Loucy (cell line): ENCODE data around the gene MYO7B.

Source experiments
- H2AFZ ChIP-seq: fragments of 200-600 bp; sonication (generic); 2 replicates; pipeline ENCODE4 v1.6.0; 2016; ENCODE audit warnings: antibody characterized with exemption, mild to moderate bottlenecking, low read length, moderate library complexity
- H3F3A ChIP-seq: fragments of 200-600 bp; 2 replicates; pipeline ENCODE4 v1.6.0; 2016; ENCODE audit warnings: antibody characterized with exemption, low read depth, mild to moderate bottlenecking
- H3K27me3 ChIP-seq: fragments of 200-600 bp; sonication (generic); 2 replicates; pipeline ENCODE4 v1.6.1; 2014; ENCODE audit warnings: low read length, mild to moderate bottlenecking; ENCODE audit not compliant: insufficient read depth, poor library complexity, severe bottlenecking
- H3K36me3 ChIP-seq: fragments of 200-600 bp; sonication (generic); 2 replicates; pipeline ENCODE4 v1.6.1; 2016; ENCODE audit warnings: low read length; ENCODE audit not compliant: insufficient read depth
- H3K4me1 ChIP-seq: fragments of 200-600 bp; sonication (generic); 2 replicates; pipeline ENCODE4 v1.5.1; 2014; ENCODE audit warnings: low read length, mild to moderate bottlenecking; ENCODE audit not compliant: insufficient read depth, poor library complexity, severe bottlenecking
- H3K4me2 ChIP-seq: fragments of 200-600 bp; sonication (generic); 2 replicates; pipeline ENCODE4 v1.6.0; 2014; ENCODE audit warnings: antibody characterized with exemption, low read length, low read depth, mild to moderate bottlenecking; ENCODE audit not compliant: poor library complexity, severe bottlenecking
- H3K4me3 ChIP-seq: fragments of 200-600 bp; sonication (generic); 2 replicates; pipeline ENCODE4 v1.5.1; 2014; ENCODE audit warnings: low read length, mild to moderate bottlenecking, mixed read lengths; ENCODE audit not compliant: poor library complexity, severe bottlenecking
- H3K79me2 ChIP-seq: fragments of 200-600 bp; sonication (generic); 2 replicates; pipeline ENCODE4 v1.6.1; 2014; ENCODE audit warnings: low read length; ENCODE audit not compliant: insufficient read depth
- H3K9ac ChIP-seq: fragments of 200-600 bp; sonication (generic); 2 replicates; pipeline ENCODE4 v1.6.0; 2014; ENCODE audit warnings: mild to moderate bottlenecking, low read depth, low read length, moderate library complexity; ENCODE audit not compliant: poor library complexity, severe bottlenecking
- H3K9me2 ChIP-seq: fragments of 200-600 bp; sonication (generic); replicated peaks from 2 replicates; pipeline ENCODE4 v1.6.1; 2016; ENCODE audit warnings: low read depth, low read length, mixed read lengths
- H3K9me3 ChIP-seq: fragments of 200-600 bp; sonication (generic); 2 replicates; pipeline ENCODE4 v1.6.1; 2014; ENCODE audit warnings: mild to moderate bottlenecking, antibody characterized with exemption, low read length, low read depth; ENCODE audit not compliant: insufficient read depth
- H4K20me1 ChIP-seq: fragments of 200-600 bp; sonication (generic); 2 replicates; pipeline ENCODE4 v1.6.0; 2014; ENCODE audit warnings: antibody characterized with exemption, low read length, mild to moderate bottlenecking; ENCODE audit not compliant: insufficient read depth, poor library complexity, severe bottlenecking
- CTCF ChIP-seq: fragments of 200-600 bp; sonication (generic); conservative IDR thresholded peaks from 2 replicates; pipeline ENCODE4 v1.5.1; 2014; ENCODE audit warnings: mild to moderate bottlenecking, antibody characterized with exemption, low read length
- EZH2phosphoT487 ChIP-seq: fragments of 200-600 bp; IDR thresholded peaks from 2 replicates; pipeline ENCODE4 v1.6.1; 2018; ENCODE audit warnings: antibody characterized with exemption, mild to moderate bottlenecking, moderate library complexity, borderline replicate concordance

MYO7B gene

GRCh38 chr2:127581516-127582490 lies 46.3 kb downstream of the MYO7B start:
- Histone ChIP-seq H3K9me2 (no peaks in the 10 kb centered on the region), H2AFZ (no peak overlapping the region), H3K9ac (no peak overlapping the region), H3K36me3 (no peaks in the 10 kb centered on the region), H3K4me1 (no peaks in the 10 kb centered on the region), H3K4me2 (no peak overlapping the region), H3F3A (no peaks in the 10 kb centered on the region), H3K9me3 (no peaks in the 10 kb centered on the region), H3K79me2 (no peaks in the 10 kb centered on the region), H3K4me3 (no peak overlapping the region), H4K20me1 (no peaks in the 10 kb centered on the region), H3K27me3 (no peaks in the 10 kb centered on the region)
- no peak for TF ChIP-seq EZH2phosphoT487
- no peak for TF ChIP-seq CTCF

GRCh38 chr2:127582863-127583861 lies 47.7 kb downstream of the MYO7B start:
- H3K9me3 ChIP-seq, result no peaks in the 10 kb centered on the region
- no peaks in the 10 kb centered on the region for H3K27me3 ChIP-seq
- no peaks in the 10 kb centered on the region for H3K9me2 ChIP-seq
- no peaks in the 10 kb centered on the region for H3K79me2 ChIP-seq
- H3K4me2 ChIP-seq, result no peak overlapping the region
- H3K9ac ChIP-seq, result no peak overlapping the region
- no peak overlapping the region for H2AFZ ChIP-seq
- TF ChIP-seq CTCF, result no peak
- no peak for TF ChIP-seq EZH2phosphoT487
- no peak overlapping the region for H3K4me3 ChIP-seq
- no peaks in the 10 kb centered on the region for H4K20me1 ChIP-seq
- H3K36me3 ChIP-seq, result no peaks in the 10 kb centered on the region
- H3F3A ChIP-seq, result no peaks in the 10 kb centered on the region
- no peaks in the 10 kb centered on the region for H3K4me1 ChIP-seq

- H2AFZ ChIP-seq, result no peak overlapping the region
- H3K9ac ChIP-seq, result no peak overlapping the region
- no peaks in the 10 kb centered on the region for H3K79me2 ChIP-seq
- H3K4me1 ChIP-seq, result no peaks in the 10 kb centered on the region
- no peak overlapping the region for H3K4me2 ChIP-seq
- no peaks in the 10 kb centered on the region for H3K27me3 ChIP-seq
- no peaks in the 10 kb centered on the region for H3F3A ChIP-seq
- no peak overlapping the region for H3K4me3 ChIP-seq
- H3K9me3 ChIP-seq, result no peaks in the 10 kb centered on the region
- no peaks in the 10 kb centered on the region for H3K9me2 ChIP-seq
- H4K20me1 ChIP-seq, result no peaks in the 10 kb centered on the region
- H3K36me3 ChIP-seq, result no peaks in the 10 kb centered on the region
- TF ChIP-seq CTCF (no peak), EZH2phosphoT487 (no peak)
Measured at GRCh38 chr2:127584047-127584446, 48.6 kb downstream of the MYO7B start.
